ENCODE results near the gene NDUFA12. TPM values are rescaled to one million over a fixed set of nuclear protein-coding genes. Genes with fewer than 3 reads are reported as not detected.
A peak's percentile ranks its signal among the peaks of the same experiment; 100 is the strongest.
"Not testable (repeated sequence)": the region's sequence is repeated elsewhere in the genome, so short reads cannot be mapped to it uniquely, and the experiment has no call there.

Gene NDUFA12
- polyA plus RNA-seq, 3 donors = 86.7 to 123 (median 117) TPM

DNA sequence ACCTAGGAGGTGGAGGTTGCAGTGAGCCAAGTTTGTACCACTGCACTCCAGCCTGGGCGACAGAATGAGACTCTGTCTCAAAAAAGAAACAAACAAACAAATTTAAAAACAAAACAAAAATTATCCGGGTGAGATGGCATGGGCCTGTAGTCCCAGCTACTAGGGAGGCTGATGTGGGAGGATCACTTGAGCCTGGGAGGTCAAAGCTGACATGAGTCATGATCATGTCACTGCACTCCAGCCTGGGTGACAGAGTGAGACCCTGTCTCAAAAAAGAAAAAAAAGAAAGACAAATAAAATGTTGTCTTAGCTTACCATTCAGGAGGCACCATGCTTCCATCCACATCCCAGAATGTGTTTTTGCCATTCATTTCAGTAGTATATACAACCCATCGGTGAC, 9.6 kb downstream of the NDUFA12 start:
- DNase-seq (ENCODE audit: extremely low read depth in 1 of 11, low read depth in 9 of 11, low spot score in 4 of 11) = not testable (repeated sequence)

DNA sequence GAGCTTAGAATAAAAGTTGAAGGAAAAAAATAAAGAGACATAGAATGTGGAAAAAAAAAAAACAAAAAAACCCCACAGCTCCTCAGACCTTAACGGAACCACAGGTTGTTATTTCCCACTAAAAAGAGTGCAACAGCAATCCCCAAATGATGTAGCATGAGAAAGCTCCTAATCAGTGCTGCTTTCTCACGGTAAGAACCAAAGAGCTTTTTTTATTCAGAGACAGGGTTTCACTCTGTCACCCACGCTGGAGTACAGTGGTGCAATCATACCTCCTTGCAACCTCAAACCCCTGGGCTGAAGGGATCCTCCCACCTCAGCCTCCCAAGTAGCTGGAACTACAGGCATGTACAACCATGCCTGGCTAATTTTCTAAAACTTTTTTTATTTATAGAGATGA, 13.3 kb downstream of the NDUFA12 start:
- DNase-seq (ENCODE audit: extremely low read depth in 1 of 11, low read depth in 9 of 11, low spot score in 4 of 11) = no peak

DNA sequence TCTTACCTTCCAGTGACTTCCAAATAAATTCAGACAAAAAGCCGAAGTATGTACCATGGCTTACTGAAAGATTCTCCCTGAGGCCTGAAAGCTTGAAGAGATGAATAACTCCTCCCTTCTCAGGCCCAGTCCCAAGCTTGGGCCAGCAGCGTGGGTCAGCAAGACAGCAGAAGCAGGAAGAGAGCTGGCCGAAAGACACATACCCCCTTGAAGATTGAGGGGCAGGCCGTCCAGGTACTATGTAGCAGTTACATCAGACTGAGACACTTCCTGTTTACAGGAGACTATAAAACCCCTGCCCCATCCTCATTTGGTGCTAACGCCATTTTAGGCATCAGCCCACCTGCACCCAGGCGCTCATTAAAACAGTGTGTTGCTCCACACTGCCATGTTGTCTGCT, 15.0 kb downstream of the NDUFA12 start:
- no peak for DNase-seq (ENCODE audit: extremely low read depth in 1 of 11, low read depth in 9 of 11, low spot score in 4 of 11)

DNA sequence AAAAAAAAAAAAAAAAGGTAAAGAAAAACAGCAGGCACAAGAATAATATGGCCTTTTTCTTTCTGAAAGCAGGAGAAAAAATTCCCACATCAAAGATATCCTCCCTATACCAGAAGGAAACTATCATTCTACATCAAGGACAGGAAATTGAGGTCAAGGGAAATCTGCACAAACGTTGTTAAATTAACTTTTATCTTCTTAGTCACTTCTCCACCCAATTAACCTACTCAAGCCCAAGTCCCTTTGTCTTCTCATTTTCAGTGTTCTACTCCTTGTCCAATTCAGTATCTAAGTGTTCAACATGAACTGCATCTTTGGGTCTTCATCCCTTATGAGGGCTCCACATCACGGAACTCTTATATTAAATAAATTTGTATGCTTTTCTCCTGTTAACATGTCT, 15.7 kb downstream of the NDUFA12 start:
- no peak for DNase-seq (ENCODE audit: extremely low read depth in 1 of 11, low read depth in 9 of 11, low spot score in 4 of 11)

DNA sequence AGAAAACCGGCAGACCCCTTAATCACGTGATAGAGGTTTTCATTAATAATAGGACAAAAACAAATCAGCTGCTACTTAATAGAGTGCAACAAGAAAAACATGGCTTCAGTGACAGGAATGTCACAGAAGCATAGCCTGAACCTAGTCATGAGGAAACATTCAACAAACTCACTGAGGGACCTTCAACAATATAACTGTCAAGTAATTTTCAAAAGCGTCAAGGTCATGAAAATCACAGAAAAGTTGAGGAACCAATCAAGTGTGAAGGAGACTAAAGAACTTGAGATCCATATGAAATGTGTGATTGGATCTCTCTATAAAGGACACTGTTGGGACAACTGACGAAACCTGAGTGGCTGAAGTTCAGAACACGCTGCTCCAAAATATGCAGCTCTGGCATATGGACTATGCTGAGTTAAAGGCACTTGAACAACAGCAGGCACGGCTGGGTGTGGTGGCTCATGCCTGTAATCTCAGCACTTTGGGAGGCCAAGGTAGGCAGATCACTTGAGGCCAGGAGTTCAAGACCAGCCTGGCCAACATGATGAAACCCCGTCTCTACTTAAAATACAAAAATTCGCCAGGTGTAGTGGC, 16.3 kb downstream of the NDUFA12 start:
- DNase-seq (ENCODE audit: extremely low read depth in 1 of 11, low read depth in 9 of 11, low spot score in 4 of 11) = peak in 4 of 11 donors; percentile 8 to 35 (median 18)

DNA sequence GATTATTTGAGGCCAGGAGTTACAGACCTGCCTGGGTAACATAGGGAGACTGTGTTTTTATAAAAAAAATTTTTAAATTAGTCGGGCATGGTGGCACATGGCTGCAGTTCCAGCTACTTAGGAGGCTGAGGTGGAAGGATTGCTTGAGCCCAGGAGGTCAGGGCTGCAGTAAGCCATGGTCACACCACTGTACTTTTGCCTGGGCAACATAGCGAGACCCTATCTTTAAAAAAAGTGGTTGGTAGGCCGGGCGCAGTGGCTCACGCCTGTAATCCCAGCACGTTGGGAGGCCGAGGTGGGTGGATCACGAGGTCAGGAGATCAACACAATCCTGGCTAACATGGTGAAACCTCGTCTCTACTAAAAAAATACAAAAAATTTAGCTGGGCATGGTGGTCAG, 18.4 kb downstream of the NDUFA12 start:
- DNase-seq (ENCODE audit: extremely low read depth in 1 of 11, low read depth in 9 of 11, low spot score in 4 of 11) = not testable (repeated sequence)

DNA sequence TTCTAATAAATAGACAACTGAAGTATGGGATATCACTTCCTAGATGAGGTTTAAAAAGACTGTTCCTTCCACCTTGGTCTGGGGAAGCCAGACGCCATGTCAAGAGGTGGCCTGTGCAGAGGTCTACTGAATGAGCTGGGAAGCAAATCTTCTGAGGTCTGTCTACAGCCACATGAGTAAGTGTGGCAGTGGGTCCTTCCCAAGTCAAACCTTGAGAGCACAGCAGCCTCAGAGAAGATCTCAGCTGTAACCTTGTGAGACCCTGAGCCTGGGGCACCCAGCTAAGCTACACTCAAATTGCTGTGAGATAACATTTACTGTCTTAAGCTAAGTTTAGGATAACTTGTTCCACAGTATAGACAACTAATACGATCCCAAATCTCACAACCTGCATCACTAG, 20.2 kb downstream of the NDUFA12 start:
- no peak for DNase-seq (ENCODE audit: extremely low read depth in 1 of 11, low read depth in 9 of 11, low spot score in 4 of 11)

DNA sequence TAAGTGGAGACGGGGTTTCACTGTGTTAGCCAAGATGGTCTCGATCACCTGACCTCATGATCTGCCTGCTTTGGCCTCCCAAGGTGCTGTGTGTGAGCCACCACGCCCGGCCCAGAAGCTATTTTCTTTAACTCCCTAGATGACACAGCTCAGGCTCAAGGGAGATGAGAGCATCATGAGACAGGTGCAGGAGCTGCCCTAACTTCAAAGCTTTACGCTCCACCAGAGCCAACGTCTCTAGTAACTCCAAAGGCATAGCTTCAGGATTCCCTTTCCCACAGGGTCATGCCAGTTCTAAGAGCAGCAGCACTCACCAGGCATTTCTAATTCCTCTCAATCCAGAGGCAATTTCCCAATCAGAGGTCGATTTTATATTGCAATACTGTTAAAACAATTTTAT, 21.0 kb downstream of the NDUFA12 start:
- DNase-seq (ENCODE audit: extremely low read depth in 1 of 11, low read depth in 9 of 11, low spot score in 4 of 11) = no peak

DNA sequence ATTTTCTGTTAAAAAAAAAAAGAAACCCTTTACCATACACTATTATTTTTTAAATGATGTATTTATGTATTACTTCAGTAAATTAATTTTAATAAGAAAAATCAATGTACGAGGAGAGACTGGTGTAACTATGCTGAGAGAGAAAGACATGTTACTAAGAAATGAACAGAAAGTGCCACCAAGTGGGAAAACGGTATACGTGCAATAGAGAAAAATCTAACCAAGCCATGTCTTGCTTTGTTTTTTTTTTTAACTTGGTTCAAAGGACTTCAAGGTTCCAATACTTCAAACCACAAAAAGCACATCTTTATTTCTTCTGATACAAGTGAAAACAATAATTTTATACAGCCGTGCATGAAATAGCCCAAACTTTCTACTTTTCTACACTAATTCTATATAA, 22.9 kb downstream of the NDUFA12 start:
- no peak for DNase-seq (ENCODE audit: extremely low read depth in 1 of 11, low read depth in 9 of 11, low spot score in 4 of 11)

DNA sequence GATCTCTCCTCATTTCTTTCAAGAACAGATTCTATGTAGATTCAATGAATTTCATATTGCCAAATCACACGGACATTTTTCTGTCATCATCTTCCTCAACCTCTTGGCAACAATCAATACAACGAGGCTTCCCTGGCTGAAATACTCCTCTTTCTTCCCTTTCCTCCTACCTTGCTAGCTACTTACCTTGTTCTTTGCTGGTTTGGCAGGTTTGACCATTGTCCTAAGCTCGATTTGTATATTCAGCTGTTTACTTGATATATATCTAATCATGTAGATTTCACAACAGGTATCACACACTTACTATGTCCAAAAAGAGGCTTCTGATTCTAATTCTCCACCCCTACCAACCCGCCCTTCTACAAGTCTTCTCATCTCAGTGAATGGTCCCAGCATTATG, 23.6 kb downstream of the NDUFA12 start:
- DNase-seq (ENCODE audit: extremely low read depth in 1 of 11, low read depth in 9 of 11, low spot score in 4 of 11) = no peak

DNA sequence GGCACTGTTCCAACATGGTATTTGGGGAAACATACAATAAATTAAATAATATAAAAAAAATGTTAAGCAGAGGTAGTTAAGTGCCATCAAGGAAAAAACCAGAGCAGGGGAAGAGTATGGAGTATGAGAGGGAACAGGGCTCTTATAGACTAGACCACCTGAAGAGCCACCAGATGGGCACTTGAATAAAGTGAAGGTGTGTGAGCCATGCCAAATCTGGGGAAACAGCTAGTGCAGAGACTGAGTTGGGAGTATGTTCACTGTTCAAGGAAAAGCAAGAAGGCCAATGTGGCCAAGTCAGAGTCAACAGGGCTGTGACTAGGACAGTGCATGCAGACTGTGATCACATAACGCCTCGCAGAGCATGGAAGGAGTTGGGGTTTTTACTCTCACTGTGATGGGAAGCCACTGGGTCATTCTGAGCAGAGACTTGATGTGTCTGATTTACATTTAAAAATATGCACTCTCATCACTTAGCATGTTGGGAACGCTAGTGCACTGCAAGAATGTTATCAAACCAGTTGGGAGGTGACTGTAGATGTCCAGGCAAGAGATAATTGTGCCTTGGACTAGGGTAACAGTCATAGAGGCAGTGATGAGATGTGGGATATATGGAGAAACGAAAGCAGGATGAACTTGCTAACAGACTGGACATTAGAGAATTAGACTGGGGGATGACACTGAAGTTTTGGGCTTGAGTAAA, 25.6 kb downstream of the NDUFA12 start:
- no peak for DNase-seq (ENCODE audit: extremely low read depth in 1 of 11, low read depth in 9 of 11, low spot score in 4 of 11)

DNA sequence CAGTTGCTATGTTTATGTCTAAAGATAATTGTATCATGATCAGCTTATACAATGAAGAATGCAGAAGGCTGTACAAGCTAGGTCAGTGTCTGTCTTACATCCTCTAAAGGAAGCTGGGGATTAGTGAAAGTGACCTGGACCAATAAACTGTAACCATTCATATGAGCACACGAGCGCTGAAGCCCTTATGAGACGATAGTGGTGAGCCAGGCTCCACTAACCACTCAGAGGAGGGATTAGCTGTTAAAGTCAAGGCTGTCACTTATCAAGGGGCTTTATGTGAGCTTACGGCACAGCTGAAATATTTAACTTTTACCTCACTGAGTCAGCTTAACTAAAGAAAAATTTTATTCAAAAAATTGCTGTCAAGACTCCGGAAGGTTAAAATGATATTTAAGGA, 30.3 kb downstream of the NDUFA12 start:
- DNase-seq (ENCODE audit: extremely low read depth in 1 of 11, low read depth in 9 of 11, low spot score in 4 of 11) = no peak

DNA sequence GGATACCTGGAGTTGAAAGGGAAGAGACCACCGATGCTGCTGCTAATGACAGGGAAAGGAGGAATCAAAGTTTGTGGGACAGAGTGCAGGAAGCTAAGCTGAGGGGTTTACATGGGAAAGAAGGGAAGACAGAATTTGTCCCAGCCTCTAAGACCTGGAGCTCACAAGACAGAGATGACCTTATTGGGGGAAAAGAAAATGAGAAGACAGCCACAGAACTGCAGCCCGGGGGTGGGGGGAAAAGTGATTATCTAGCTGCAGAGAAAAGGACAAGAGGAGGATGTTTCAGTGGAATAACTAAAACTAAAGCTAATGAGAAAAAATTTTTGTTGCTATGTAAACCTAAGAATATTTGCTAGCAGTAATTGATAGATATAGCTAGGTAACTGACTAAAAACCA, 30.7 kb downstream of the NDUFA12 start:
- no peak for DNase-seq (ENCODE audit: extremely low read depth in 1 of 11, low read depth in 9 of 11, low spot score in 4 of 11)

DNA sequence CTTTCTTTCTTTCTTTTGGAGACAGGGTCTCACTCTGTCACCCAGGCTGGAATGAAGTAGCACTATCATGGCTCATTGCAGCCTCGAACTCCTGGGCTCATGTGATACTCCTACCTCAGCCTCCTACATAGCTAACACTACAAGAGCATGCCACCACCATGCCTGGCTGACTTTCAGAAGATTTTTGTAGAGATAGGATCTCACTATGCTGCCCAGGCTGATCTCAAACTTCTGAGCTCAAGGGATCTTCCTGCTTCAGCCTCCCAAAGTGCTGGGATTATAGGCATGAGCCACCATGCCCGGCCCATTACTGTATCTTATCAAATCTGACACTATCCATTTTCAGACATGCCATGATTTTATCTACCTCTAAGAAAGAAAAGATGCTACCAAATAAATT, 31.6 kb downstream of the NDUFA12 start:
- DNase-seq (ENCODE audit: extremely low read depth in 1 of 11, low read depth in 9 of 11, low spot score in 4 of 11) = no peak

DNA sequence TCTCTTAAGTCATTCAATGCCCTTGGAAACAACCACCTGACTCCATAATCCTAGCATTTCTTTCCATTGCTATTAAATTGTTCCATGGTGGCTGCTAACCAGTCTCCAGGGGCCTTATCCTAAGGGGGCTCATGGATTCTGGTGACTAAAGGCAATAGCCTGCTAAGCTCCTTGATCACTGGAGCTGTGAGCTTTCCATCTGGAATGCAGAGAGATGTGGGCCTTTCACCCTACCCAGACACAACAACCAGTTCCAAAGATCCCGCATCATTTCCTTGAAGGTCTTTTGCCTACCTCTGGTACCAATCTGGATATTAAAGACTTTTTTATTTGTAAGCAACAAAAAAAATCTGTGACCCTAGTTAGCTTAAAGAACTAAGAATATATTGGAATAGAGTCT, 32.9 kb downstream of the NDUFA12 start:
- DNase-seq (ENCODE audit: extremely low read depth in 1 of 11, low read depth in 9 of 11, low spot score in 4 of 11) = no peak

DNA sequence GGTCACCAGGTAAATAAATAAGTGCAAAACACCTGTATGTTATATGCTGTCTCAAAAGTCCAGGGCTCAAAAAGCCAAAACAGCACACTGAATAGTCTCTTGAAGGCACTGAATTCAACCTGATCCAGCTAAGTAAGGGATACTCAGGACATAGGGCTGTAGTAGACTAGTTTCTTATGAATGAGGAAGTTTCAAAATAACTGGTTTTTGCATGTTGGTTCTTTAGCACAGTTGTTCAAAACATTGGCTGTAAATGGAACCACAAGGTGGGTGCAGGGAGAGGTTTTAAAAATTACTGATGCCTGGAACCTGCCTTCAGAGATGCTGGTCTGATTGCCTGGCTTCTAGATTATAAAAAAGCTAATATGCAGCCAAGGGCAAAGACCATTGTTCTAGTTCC, 34.1 kb downstream of the NDUFA12 start:
- DNase-seq (ENCODE audit: extremely low read depth in 1 of 11, low read depth in 9 of 11, low spot score in 4 of 11) = no peak

DNA sequence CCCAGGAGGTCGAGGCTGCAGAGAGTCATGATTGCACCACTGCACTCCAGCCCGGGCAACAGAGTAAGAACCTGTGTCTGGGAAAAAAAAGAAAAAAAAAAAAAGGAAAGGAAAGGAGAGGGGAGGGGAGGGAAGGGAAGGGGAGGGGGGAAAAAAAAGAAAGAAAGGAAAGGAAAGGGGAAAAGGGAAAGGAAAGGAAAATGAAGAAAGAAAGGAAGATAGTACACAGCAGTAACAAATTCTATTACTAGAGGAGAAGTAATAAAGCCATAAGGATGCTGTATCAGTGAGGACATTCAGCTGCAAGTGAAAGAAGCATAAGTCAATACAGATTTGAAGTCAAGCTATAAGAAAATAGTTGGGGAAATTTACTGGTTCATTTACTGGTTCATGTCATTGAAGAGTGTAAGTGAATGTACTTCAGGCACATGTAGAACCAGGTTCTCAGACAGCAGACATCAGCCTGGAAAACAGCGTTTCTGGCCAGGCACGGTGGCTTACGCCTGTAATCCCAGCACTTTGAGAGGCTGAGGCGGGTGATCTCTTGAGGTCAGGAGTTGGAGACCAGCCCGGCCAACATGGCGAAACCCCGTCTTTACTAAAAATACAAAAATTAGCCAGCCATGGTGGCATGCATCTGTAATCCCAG, 37.4 kb downstream of the NDUFA12 start:
- DNase-seq (ENCODE audit: extremely low read depth in 1 of 11, low read depth in 9 of 11, low spot score in 4 of 11) = no peak

DNA sequence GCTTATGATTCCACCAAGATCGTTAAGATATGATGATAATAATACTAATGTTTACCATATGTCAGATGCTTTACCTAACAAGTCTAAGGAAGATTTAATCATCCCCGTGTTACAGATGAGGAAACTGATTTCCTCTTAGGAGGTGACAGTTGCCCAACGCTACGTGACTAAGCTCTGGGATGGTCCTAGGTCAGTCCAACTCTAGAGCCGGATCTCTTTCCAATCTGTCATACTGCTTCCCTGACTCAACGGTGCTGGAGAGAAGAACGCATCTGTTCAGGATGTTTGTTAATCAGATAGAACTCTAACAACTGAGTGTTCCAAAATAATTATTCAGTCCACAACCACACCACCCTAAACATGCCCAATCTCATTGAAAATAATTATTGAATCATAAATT, 39.8 kb downstream of the NDUFA12 start:
- DNase-seq (ENCODE audit: extremely low read depth in 1 of 11, low read depth in 9 of 11, low spot score in 4 of 11) = no peak

DNA sequence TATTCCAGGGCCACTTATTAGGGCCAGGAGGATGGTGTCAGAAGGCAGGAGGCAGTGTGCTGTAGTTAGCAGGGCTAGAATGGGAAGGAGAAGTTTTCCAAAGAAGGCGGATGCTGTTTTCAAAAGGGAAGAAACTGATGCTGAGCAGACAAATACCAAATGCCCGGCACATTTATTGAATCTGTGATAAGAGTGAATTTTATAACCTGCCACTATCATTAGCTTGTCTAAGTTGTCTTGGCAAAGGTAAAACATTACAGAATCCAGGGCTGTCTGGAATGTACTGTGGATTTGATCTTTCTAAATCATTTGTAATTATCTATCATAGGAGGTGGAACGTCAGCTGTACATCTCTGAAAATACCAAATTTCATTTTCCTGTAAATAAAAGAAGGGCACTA, 40.8 kb downstream of the NDUFA12 start:
- no peak for DNase-seq (ENCODE audit: extremely low read depth in 1 of 11, low read depth in 9 of 11, low spot score in 4 of 11)

DNA sequence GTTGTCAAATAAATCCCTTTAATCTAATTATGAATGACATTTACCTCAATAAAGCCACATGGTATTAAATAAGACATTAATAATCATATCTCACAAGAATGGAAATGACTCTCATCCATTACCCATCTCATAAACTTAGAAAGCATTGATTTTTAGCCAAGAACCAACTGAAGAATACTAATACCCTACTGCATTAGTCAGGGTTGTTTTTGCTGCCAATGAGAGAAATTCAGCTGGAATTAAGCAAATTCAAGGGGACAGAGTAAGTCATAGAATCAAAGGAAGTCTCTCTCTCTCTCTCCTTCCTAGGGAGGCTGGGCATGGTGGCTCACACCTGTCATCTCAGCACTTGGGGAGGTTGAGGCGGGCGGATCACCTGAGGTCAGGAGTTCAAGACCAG, 41.6 kb downstream of the NDUFA12 start:
- DNase-seq (ENCODE audit: extremely low read depth in 1 of 11, low read depth in 9 of 11, low spot score in 4 of 11) = no peak
